ENCODE measurements around the gene CA6. TPM values are rescaled to one million over a fixed set of nuclear protein-coding genes. Genes with fewer than 3 reads are reported as not detected.

The CA6 gene
- total RNA-seq, 2 donors from 2014 or later: not detected

DNA sequence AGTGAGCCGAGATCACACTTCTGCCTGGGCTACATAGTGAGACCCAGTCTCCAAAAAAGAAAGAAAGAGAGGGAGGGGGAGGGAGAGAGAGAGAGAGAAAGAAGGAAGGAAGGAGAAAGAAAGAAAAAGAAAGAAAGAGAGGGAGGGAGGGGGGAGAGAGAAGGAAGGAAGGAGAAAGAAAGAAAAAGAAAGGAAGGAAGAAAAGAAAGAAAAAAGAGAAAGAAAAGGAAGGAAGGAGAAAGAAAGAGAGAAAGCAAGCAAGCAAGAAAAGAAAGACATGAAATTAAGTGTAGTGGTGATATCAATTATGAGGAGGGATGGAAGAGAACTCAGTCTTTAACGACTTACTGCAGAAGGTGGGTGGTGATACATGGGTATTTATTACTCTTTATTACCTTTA lies 38.5 kb downstream of the CA6 start:
- Histone ChIP-seq H3K27ac (no peak overlapping the region), H3K27me3 (replicated peaks; ENCODE audit: insufficient read depth) (no peaks in the 10 kb centered on the region), H3K4me1 (replicated peaks) (no peaks in the 10 kb centered on the region), H3K9me3 (no peaks in the 10 kb centered on the region), H3K4me3 (no peak overlapping the region), H3K36me3 (no peaks in the 10 kb centered on the region)
- intact Hi-C loops (cut with DNase I): no loop called here
- WGBS: 83% methylated on average over 2 of the region's 2 CpGs
- DNase-seq (ENCODE audit: low spot score): no peak
- TF ChIP-seq POLR2AphosphoS5 (IDR thresholded peaks at IDR 0.05) (no peak), POLR2A (IDR thresholded peaks at IDR 0.05) (no peak)
- TF ChIP-seq, protein P1, sequence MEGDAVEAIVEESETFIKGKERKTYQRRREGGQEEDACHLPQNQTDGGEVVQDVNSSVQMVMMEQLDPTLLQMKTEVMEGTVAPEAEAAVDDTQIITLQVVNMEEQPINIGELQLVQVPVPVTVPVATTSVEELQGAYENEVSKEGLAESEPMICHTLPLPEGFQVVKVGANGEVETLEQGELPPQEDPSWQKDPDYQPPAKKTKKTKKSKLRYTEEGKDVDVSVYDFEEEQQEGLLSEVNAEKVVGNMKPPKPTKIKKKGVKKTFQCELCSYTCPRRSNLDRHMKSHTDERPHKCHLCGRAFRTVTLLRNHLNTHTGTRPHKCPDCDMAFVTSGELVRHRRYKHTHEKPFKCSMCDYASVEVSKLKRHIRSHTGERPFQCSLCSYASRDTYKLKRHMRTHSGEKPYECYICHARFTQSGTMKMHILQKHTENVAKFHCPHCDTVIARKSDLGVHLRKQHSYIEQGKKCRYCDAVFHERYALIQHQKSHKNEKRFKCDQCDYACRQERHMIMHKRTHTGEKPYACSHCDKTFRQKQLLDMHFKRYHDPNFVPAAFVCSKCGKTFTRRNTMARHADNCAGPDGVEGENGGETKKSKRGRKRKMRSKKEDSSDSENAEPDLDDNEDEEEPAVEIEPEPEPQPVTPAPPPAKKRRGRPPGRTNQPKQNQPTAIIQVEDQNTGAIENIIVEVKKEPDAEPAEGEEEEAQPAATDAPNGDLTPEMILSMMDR (IDR thresholded peaks at IDR 0.05): no peak

DNA sequence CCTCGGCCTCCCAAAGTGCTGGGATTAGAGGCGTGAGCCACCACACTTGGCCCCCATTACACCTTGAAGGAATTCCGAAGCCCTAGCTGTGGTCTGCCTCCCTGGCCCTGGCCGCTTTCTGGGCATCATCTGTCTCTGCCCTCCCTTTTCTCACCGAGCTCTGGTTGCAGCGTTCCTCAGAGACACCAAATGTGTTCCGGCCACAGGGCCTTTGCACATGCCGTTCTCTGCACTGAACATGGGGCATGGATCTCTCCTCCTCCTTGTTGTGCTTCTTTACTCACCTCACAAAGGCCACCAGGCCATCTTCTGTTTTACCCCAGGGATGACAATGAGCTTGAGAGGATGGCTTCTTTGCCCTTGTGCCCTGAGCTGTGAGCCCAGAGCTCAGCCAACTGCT lies 39.3 kb downstream of the CA6 start:
- Histone ChIP-seq H3K27me3 (replicated peaks; ENCODE audit: insufficient read depth) (no peaks in the 10 kb centered on the region), H3K4me1 (replicated peaks) (no peaks in the 10 kb centered on the region), H3K4me3 (no peak overlapping the region), H3K9me3 (no peaks in the 10 kb centered on the region), H3K27ac (peak overlapping the region in 1 of 2 donors; percentile 87), H3K36me3 (no peaks in the 10 kb centered on the region)
- intact Hi-C loops (cut with DNase I): loop anchor here (5.0 kb wide), 1 partner anchor 68 kb away; no protein-coding TSS in a partner anchor
- TF ChIP-seq, protein P1 (IDR thresholded peaks at IDR 0.05): no peak
- no peak for TF ChIP-seq POLR2A (IDR thresholded peaks at IDR 0.05)
- TF ChIP-seq POLR2AphosphoS5 (IDR thresholded peaks at IDR 0.05): no peak
- no peak for DNase-seq (ENCODE audit: low spot score)
- 83% methylated on average over 8 of the region's 8 CpGs for WGBS

DNA sequence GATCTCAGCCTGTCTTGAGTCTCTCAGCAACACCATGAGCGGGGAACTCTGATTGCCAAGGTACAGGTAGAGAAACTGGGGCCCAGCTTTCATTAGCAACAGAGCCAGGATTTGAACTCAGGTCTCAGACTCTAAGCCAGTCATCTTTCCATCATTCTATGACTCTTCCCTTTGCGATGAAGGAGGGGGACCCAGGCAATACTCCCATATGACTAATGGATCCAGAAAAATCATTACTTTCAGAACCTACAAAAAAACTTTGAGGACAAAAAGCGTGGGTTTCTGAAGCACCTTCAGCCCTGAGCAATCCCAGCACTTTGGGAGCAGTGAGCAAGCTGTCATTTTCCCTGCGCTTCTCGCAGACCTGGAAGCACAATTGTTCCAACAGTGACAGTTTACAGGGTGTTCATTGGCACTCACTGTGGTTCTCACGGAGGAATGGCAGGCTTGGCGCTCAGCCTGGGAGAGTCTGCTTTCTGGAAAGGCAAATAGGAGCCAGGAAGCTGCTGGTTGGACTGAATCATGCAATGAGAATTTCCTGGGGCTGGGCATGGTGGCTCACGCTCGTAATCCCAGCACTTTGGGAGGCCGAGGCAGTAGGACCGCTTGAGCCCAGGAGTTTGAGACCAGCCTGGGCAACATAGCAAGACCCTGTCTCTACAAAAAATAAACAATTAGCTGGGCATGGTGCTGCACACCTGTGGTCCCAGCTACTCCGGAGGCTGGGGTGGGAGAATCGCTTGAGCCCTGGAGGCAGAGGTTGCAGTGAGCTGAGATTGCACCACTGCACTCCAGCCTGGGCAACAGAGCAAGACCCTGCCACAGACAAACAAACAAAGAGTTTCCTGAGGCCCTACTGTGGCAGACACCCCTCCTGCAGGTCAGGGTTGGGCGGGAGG lies 40.5 kb downstream of the CA6 start:
- Histone ChIP-seq H3K4me3 (no peak overlapping the region), H3K27me3 (replicated peaks; ENCODE audit: insufficient read depth) (no peaks in the 10 kb centered on the region), H3K36me3 (no peaks in the 10 kb centered on the region), H3K4me1 (replicated peaks) (no peaks in the 10 kb centered on the region), H3K27ac (peak overlapping the region; percentile 70 to 87), H3K9me3 (no peaks in the 10 kb centered on the region)
- DNase-seq (ENCODE audit: low spot score): peak; percentile 98
- intact Hi-C loops (cut with DNase I): loop anchor here (5.0 kb wide), 1 partner anchor 69 kb away; no protein-coding TSS in a partner anchor
- peak; percentile 99 for TF ChIP-seq POLR2AphosphoS5 (IDR thresholded peaks at IDR 0.05)
- TF ChIP-seq, protein P1 (IDR thresholded peaks at IDR 0.05): peak in 1 of 4 experiments; percentile 24
- peak; percentile 15 for TF ChIP-seq POLR2A (IDR thresholded peaks at IDR 0.05)
- WGBS: 40% methylated on average over 14 of the region's 14 CpGs

DNA sequence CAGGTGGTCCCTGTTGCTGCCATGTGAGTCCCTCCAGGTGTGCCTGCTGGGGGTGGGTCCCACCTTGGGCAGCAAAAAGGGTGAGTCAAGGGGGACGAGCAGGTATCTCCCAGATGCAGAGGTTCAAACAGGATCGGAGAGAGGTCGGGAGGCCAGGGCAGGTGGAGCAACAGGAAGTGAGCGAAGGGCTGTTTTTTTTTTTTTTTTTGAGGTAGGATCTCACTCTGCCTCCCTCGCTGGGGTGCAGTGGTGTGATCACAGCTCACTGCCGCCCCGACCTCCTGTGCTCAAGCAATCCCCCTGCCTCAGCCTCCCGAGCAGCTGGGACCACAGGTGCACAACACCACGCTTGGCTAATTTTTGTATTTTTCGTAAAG lies 41.1 kb downstream of the CA6 start:
- TF ChIP-seq POLR2AphosphoS5 (IDR thresholded peaks at IDR 0.05) (no peak), POLR2A (IDR thresholded peaks at IDR 0.05) (no peak)
- TF ChIP-seq, protein P1 (IDR thresholded peaks at IDR 0.05): no peak
- intact Hi-C loops (cut with DNase I): loop anchor here (5.0 kb wide), 1 partner anchor 70 kb away; no protein-coding TSS in a partner anchor
- 91% methylated on average over 10 of the region's 10 CpGs for WGBS

More for the DNA sequence above, 41.1 kb downstream of the CA6 start:
- no peak for DNase-seq (ENCODE audit: low spot score)
- Histone ChIP-seq H3K4me3 (no peak overlapping the region), H3K27me3 (replicated peaks; ENCODE audit: insufficient read depth) (no peaks in the 10 kb centered on the region), H3K9me3 (no peaks in the 10 kb centered on the region), H3K4me1 (replicated peaks) (no peaks in the 10 kb centered on the region), H3K36me3 (no peaks in the 10 kb centered on the region), H3K27ac (peak overlapping the region; percentile 69 to 87)

All from prostate gland (tissue), 2 donors.